Brain microvascular endothelial cell (primary cell): Measurements from ENCODE around the gene MYZAP.
A peak's percentile ranks its signal among the peaks of the same experiment; 100 is the strongest.

Experiments used
- DNase-seq: peaks from one replicate; pipeline ENCODE4 v3.0.0-alpha.2; 2020
- H3K27ac ChIP-seq: fragments of 250-450 bp; sonication (Bioruptor Pico); 2 replicates; pipeline ENCODE4 v1.5.1; 2020; ENCODE audit warnings: mild to moderate bottlenecking, moderate library complexity
- H3K27me3 ChIP-seq: fragments of 250-450 bp; sonication (Bioruptor Pico); replicated peaks from 2 replicates; pipeline ENCODE4 v1.5.1; 2020; ENCODE audit warnings: mild to moderate bottlenecking
- H3K36me3 ChIP-seq: fragments of 250-450 bp; sonication (Bioruptor Pico); replicated peaks from 2 replicates; pipeline ENCODE4 v1.5.1; 2020; ENCODE audit warnings: mild to moderate bottlenecking
- H3K4me3 ChIP-seq: 2 replicates; pipeline ENCODE4 v1.5.1; 2011; ENCODE audit warnings: low read depth, mild to moderate bottlenecking, control low read depth, low read length, moderate library complexity
- CTCF ChIP-seq: IDR thresholded peaks from 2 replicates; pipeline ENCODE4 v1.5.1; 2011; ENCODE audit warnings: low read depth, mild to moderate bottlenecking, moderate library complexity, low read length, control low read depth, inconsistent platforms; ENCODE audit errors: missing control alignments
- in situ Hi-C: cut with HindIII; loops from 2 replicates; pipeline ENCODE4 v1.10.0; 2017; ENCODE audit warnings: low sequenced_read_pairs, low pct_ligation_motif_present

Gene MYZAP

GRCh38 chr15:57720867-57721266 lies 129.2 kb downstream of the MYZAP start:
- Histone ChIP-seq H3K4me3 (no peak overlapping the region), H3K27me3 (no peaks in the 10 kb centered on the region), H3K27ac (no peak overlapping the region), H3K36me3 (peaks cover 4% of the 10 kb centered on the region)
- TF ChIP-seq CTCF: no peak
- in situ Hi-C loops: no loop called here
- no peak for DNase-seq

DNA sequence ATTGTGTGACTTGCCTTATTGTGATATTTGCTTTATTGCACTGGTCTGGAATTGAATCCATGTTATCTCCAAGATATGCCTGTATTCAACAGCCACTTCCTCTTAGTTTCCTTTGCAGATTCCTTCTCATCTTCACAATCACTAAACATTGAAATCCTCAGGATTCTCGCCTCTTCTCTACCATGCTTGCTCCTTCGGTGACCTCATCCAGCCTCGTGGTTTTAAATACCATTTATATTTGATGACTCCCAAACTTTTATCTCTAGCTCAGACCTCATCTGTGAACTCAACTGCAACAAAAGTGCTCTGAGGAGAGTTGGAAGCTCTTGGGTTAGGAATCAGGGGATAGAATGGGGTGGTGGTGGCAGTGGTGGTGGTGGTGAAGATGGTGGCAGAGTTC lies 134.7 kb downstream of the MYZAP start:
- TF ChIP-seq CTCF: no peak
- in situ Hi-C loops: no loop called here
- Histone ChIP-seq H3K27ac (peak overlapping the region; percentile 8), H3K4me3 (no peak overlapping the region), H3K36me3 (no peaks in the 10 kb centered on the region), H3K27me3 (no peaks in the 10 kb centered on the region)
- peak; percentile 49 for DNase-seq

- TF ChIP-seq CTCF: no peak
- no peak overlapping the region for H3K4me3 ChIP-seq
- no peaks in the 10 kb centered on the region for H3K27me3 ChIP-seq
- H3K36me3 ChIP-seq: no peaks in the 10 kb centered on the region
- no peak overlapping the region for H3K27ac ChIP-seq
- in situ Hi-C loops: no loop called here
- no peak for DNase-seq
Observed at GRCh38 chr15:57727031-57727430, 135.3 kb downstream of the MYZAP start.

- no peak for TF ChIP-seq CTCF
- DNase-seq: no peak
- Histone ChIP-seq H3K27me3 (no peaks in the 10 kb centered on the region), H3K4me3 (no peak overlapping the region), H3K36me3 (no peaks in the 10 kb centered on the region), H3K27ac (no peak overlapping the region)
- in situ Hi-C loops: no loop called here
Observed at GRCh38 chr15:57728436-57728835, 136.7 kb downstream of the MYZAP start.

DNA sequence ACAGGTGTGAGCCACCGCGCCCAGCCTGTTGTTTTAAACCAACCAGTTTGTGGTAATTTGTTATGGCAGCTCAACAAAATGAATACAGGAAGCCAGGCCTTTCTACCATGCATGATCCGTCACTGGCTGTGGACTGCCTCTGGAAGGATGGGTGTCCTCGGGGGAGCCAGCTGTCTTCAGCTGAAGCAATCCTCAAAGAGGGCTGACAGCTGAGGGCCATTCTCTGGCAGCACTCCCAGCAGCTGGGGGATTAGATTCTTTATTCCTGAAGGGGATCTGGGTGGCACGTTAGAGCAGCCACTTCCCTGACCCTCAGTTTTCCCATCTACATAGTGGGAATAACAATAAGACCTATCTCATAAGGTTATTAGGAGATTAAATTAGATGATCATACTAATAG lies 139.2 kb downstream of the MYZAP start:
- no peaks in the 10 kb centered on the region for H3K36me3 ChIP-seq
- DNase-seq: no peak
- no peak overlapping the region for H3K4me3 ChIP-seq
- no peak overlapping the region for H3K27ac ChIP-seq
- in situ Hi-C loops: no loop called here
- no peaks in the 10 kb centered on the region for H3K27me3 ChIP-seq
- no peak for TF ChIP-seq CTCF

DNA sequence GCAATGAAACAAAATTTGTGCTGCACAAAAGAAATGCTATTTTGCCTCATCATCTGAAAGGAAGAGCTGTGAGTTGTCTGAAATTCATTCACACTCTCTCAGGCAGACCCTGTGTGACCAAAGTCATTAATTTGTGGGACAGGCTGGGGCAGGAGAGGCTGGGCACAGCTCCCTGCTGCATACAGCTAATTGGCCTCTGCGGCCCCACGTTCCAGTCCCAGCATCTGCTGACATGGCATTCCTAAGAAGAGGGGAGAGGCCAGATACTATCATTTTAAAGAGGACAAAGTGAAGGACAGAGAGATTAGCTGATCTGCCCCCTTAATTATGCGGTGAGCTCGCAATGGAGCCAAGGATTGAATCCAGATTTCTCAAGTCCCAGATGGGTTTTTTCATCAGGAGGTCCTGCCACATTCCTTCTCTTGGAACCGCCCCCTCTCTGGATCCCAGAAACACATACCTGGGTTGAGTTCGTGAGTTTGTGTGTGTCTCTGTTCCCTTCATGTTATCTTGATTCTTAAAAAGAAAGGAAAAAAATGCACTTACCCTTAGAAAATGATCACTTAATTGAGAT lies 139.9 kb downstream of the MYZAP start:
- TF ChIP-seq CTCF: no peak
- DNase-seq: no peak
- Histone ChIP-seq H3K4me3 (no peak overlapping the region), H3K27me3 (no peaks in the 10 kb centered on the region), H3K27ac (no peak overlapping the region), H3K36me3 (no peaks in the 10 kb centered on the region)
- in situ Hi-C loops: no loop called here
